GM18951 (cell line): ENCODE measurements around the gene CHRDL2.

ENCODE experiments used
- POLR2A ChIP-seq: IDR thresholded peaks from 4 replicates; pipeline ENCODE4 v1.6.1; 2011; ENCODE audit warnings: mild to moderate bottlenecking; ENCODE audit not compliant: insufficient read length, insufficient read depth; ENCODE audit errors: extremely low read depth
- in situ Hi-C: fragments of 300-500 bp; cut with MboI; formaldehyde crosslinking; loops from one replicate; pipeline ENCODE4 v1.12.0; 2022; ENCODE audit warnings: low sequenced_read_pairs, mixed read lengths, inconsistent platforms; ENCODE audit not compliant: unreplicated experiment

Gene CHRDL2

DNA sequence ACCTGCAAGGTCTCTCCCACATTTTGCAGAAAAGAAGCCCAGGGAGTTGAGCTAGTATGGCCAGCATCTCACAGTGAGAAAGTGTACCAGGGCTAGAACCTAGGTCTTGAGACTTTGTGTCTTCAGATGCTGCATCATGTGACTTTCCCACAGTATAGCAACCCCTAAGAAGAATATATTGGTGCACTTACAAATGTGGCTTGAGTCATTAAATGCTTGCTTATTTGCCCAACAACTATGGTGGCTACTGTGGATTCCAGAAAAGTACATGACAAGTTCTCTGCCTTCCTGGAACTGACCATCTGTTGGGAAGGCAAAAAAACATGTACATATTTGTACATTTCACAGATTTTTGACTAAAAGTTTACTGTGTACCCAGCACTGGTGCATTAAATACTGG is 83.8 kb downstream of the CHRDL2 start:
- in situ Hi-C loops: no loop called here
- TF ChIP-seq POLR2A: no peak

GRCh38 chr11:74646954-74647353 is 84.3 kb downstream of the CHRDL2 start:
- TF ChIP-seq POLR2A: no peak
- in situ Hi-C loops: no loop called here
